GM10847 (cell line): Measurements from ENCODE around the gene FOXS1.

Source experiments
- POLR2A ChIP-seq: IDR thresholded peaks from 2 replicates; pipeline ENCODE4 v1.6.1; 2011; ENCODE audit not compliant: insufficient read length; ENCODE audit errors: extremely low read depth

FOXS1 gene

DNA sequence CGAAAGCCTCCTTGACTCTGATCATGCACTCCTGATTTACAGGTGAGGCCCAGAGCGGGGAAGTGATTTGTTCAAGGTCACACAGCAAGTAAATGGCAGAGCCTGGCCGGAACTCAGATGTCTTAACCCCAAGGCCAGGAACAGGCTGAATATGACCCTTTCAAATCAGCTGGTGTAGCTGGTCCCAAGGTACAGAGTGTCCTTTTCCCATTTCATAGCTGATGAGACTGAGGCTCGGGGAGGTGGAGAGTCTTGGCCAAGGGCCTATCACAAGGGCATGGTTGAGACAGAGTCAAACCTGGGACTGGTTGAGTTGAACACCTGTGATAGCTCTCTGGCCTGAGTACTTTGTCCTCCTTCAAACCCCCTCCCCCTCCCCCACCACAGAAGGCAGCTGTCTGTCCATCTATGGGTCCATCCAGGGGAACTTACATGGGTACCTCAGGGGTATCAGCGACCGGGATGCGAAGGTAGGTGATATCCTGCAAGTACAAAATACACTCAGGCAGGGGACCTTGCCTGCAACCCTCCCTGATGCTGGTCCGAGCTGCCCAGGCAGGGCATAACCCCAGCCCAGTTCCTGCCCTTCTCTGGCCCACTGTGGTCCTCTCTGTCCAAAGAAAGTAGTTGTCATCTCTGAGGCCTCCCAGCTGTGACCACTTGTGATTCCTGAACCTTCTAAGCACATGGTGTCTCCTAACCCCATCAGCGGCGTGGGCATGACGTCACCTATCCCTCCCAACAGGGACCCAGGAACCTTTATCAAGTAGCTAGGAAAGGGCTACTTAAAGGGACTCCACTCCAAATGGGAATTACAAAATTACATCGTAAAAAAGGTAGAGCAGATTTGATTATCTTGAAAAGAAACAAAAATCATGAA lies 19.4 kb upstream of the FOXS1 start:
- TF ChIP-seq POLR2A, result no peak

DNA sequence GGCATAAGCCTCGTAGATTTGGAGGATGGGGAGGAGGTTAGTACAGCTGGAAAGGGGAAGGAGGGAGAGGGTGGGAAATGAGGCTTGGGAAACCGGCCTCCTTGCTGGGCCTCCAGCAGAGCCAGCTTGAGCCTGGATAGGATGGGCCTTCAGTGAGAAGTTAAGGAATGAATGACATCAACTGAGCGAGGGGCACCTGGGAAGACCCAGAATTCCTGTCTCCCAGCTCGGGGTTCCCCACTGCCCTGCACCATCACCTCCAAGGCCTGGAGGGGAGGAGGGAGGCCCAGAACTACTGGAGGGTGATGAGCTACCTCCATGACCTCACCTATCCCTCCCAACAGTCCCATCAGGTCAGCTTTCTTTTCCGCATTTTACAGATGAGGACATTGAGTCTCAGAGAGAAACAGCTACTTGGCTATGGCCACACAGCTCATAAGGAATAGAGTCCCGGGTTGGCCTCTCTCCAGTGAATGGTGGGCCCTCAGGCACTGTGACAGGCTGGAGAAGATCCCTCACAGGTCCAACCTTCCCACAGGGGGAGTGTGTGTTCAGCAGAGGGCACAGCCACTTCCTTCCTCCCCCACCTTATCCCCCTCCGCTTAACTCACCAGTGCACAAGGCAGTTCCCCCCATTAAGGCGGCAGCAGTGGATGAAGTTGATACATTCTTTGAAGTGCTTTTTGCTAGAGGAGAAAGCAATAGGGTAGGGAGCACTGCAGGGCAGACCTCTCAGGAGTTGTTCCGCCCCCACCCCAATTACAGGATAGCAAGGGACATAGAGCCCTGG lies 18.1 kb upstream of the FOXS1 start:
- no peak for TF ChIP-seq POLR2A

DNA sequence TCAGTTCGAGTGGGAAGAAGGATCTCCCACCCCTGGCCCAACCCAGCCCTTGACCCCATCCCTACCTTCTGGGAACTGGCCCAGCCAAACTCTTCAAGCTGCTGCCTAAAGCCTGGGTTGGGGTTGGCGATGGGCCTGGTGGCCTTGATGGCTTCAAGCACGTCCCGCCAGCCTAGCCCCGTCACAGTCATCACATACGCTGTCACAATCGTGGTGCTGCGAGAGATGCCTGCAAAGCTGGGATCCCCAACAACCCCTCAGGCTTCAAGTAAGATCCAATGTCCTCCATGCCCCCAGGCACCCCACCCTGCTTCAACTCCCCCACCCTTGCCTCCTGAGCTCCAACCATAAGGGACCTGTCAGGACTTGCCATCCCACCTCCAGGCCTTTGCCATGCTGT lies 17.1 kb upstream of the FOXS1 start:
- TF ChIP-seq POLR2A, result no peak

DNA sequence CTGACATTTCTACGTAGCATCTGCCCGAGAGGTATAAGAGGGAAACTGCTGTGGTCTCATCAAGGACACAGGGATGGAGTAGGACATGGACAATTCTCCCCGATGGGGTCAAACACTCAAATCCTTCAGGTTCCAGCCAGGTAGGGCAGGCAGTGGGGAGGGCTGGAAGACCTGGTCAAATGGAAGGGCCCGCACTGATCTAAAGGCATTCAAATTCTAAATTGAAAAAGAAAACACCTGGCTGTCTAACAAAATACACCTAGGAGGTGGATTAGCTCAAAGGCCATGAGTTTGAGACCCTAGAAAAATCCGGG lies 16.7 kb upstream of the FOXS1 start:
- TF ChIP-seq POLR2A, result no peak

DNA sequence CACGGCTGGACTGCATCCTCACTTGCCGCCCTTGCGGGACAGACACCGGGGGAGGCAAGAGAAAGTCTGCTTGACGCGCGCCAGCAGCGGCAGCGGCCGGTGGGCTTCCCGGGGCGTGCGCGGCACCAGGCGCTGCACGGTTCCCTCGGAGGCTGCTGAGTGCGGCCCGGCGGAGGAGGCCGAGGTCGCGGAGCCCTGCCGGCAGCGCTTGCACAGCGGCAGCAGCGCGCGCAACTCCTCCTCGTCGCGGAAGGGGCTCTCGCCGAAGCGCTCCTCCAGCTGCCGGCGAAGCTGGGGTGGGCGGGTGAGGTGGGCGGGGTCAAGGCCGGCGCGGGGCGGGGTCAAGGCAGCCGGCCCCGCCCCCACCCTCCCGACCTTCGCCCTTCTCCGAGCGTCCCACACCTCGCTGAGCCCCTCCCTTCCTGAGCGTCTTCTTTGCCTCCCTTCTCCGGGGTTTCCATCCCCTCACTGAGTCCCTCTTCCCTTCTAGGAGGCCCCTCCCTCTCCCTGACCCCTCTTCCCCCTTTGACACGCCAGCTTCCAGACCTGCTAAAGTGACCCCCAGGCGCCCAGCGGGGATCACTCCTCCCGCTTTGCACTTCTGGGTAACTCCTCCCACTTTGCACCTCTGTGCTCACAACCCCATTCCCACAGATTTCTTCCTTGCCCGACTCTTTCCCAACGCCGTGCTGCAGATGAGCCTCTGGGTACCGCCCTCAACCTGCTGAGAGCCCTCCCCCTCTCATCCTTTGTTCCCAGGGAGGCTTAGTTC lies 16.2 kb upstream of the FOXS1 start:
- no peak for TF ChIP-seq POLR2A

DNA sequence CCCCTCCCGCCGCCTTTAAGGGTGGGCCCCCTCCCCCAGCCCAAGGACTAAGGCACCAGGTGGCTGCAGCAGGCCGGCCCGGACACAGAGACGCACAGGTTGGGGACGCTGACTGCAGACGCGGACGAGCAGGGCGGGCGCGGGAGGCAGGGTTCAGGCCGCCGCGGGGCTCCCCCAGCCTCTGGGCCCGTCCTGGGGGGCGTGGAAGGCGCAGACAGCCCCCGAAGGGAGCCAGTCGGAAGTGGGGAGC lies 15.7 kb upstream of the FOXS1 start:
- TF ChIP-seq POLR2A, result no peak

DNA sequence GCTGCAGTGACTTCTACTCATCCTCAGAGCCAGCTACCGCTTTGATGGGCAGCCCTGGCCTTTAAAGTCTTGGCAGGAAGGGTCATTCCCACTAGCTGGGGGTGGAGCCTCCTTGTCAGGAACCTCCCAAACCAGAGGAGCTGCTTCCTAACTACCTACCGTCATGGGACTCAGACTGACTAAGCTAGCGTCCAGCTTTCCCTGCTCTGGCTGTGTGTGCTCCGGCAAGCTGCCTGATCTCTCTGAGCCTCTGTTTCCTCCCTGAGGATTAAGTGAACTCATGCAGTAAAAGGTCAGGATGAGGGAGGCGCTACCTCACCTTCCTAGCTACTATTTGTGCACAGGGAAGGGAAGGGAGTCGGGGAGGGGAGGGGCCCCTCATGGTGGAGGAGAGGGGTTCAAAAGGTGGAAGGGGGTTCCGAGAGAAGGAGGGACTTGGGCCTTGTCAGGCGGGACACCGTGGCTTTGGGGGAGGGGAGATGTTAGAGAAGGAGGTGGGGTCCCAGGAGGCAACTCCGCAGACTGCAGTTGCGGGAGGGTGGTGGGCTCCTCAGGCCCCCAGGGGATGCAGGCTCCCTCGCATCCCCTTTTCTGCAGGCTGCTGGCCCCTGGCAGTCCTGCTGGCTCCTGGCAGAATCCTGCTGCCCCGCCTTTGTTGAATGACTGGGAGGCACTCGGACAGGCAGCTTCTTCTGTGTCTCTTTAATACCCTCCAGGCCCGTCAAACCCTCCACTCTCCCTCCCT lies 15.2 kb upstream of the FOXS1 start:
- no peak for TF ChIP-seq POLR2A

DNA sequence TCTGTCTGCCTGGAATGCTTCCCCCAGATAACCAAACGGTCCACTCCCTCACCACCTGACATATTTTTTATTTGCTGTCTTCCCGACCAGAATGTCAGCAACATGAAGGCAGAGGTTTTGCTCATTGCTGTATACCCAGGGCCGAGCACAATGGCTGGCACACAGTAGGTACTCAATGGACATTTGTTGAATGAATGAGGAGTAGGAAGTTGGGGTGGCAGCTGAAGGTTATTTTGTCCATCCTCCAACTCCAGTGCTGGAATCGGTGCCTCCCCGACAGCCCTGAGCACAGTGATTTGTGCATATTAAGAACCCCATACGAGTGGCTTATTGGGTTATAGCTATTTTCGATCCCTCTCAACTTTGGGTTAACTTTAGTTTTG lies 14.6 kb upstream of the FOXS1 start:
- TF ChIP-seq POLR2A, result no peak

DNA sequence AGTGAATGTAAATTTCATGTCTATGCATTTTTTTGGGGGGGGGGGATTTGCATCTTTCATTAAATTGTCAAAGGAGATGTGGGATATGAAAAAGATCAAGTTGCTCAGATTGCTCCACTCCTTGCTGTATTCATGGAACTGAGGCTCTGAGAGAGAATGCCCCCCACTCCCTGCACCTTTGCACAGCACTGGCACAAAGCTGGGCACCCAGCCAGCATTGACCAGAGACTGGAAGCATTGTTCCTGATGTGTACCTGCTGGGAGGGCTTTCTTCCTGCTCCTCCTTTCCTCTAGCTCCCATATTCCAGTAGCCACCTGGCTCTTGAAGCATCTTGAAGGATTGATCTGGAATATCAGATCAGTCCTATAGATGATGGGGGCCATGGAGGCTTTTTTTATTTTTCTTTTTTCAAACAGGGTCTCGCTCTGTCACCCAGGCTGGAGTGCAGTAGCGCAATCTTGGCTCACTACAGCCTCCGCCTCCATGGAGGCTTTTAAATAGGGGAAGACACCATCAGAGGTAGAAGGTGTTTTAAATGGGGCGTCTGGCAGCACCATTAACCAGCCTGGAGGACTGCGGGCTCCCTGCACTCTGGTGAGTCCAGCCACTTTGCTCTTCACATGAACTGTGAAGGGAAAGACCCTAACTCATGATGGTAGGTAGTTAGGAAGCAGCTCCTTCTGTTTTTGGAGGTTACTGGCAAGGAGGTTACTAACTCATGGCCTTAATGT lies 14.0 kb upstream of the FOXS1 start:
- TF ChIP-seq POLR2A, result no peak

DNA sequence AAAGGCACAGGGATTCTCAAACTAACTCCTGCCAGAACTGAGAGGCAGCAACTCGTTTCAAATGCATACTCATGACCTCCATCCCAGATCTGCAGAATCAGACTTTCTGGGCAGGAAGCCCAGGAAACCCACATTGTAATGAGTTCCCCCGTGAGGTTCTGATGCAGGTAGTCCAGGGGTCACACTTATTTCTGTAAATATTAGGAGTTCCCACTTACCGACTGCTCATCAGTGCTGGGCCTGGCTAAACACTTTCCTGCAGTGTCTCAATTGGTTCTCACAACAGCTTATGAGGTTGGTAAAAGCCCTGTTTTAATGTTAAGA lies 13.3 kb upstream of the FOXS1 start:
- no peak for TF ChIP-seq POLR2A

DNA sequence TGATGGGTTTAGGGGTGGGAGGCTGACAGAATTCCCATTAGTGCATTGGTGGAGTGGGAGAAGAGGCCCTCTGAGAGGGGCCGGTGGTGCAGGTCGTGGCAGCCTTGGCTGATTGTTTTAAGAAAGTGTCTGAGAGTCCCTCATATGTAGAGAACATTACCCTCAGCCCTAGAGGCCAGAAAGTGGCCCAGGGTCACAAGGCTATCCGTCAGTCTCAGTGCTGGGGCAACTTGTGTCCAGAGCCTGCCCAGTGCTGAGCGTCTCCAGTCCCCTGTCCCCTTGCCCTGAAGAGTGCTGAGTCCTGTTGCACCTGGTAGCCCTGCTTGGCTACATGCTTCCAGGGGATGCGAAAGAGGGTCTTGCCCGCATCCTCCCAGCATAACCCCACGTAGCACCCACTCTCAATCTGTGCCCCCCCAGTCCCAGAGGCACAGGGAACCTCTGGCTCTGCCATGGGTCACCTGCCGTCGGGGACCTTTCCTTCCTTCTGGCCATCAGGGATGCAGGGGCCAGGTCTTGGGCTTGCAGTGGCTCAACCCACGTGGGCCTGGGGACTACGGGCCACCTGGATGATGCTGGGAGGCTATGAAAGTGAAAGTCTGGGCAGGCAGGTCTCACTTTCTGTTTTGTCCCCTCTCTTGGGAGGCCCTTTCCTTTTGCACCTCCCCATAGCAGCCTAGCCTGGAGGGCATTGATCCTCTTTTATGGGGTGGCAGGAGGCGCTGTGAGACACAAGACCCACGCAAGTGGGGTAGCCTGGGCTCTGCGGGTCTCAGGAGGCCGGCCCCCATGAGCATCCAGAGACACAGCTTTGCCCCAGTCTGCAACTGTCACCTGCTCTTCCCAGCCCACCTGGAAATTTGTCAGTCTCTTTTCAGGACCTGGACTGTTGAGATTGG lies 12.7 kb upstream of the FOXS1 start:
- no peak for TF ChIP-seq POLR2A

DNA sequence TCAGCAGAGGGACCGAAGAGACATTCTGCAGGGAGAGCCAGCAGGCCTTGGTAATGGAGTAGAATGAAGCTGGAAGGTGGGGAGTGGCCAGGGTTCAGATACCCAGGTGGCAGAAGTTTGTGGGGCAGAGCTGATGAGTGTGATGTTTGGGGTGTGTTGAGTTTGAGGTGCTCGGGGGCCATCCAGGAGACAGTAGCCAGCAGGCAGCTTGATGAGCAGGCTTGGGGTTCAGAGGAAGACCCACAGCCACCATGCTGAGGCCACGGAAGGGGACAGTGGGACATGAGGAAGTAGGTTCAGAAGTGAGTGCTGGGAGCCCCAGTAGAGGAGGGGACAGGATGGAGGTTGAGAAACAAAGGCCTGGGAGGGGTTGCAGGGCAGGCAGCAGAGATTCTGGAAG lies 11.1 kb upstream of the FOXS1 start:
- TF ChIP-seq POLR2A, result no peak

DNA sequence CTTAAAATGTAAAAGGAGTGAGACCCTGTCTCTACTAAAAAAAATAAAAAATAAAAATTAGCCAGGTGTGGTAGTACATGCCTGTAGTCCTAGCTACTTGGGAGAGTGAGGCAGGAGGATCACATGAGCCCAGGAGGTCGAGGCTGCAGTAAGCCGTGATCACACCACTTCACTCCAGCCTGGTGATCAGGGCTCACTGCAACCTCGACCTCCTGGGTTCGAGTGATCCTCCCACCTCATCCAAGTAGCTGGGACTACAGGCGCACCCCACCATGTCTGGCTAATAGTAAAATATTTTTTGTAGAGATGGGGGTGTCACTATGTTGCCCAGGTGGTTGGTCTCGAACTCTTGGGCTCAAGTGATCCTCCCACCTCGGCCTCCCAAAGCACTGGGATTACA lies 8.1 kb upstream of the FOXS1 start:
- no peak for TF ChIP-seq POLR2A
